HG03066 (cell line): ENCODE measurements around the gene THOC2.
"Not testable (repeated sequence)": the region's sequence is repeated elsewhere in the genome, so short reads cannot be mapped to it uniquely, and the experiment has no call there.

ENCODE experiments used
- ATAC-seq: cut with Tn5 transposase; IDR thresholded peaks from one replicate; pipeline ENCODE4 v1.9.1; 2021; ENCODE audit warnings: low read depth; ENCODE audit not compliant: unreplicated experiment

The THOC2 gene

GRCh38 chrX:123675154-123675553, 57.7 kb downstream of the THOC2 start:
- no peak for ATAC-seq

- no peak for ATAC-seq
These were observed 59.0 kb downstream of the THOC2 start for GRCh38 chrX:123673813-123674212.

- ATAC-seq = no peak
These were observed 67.7 kb downstream of the THOC2 start for GRCh38 chrX:123665197-123665596.

GRCh38 chrX:123664467-123665167, 68.2 kb downstream of the THOC2 start:
- ATAC-seq = not testable (repeated sequence)

- ATAC-seq = not testable (repeated sequence)
These were observed 69.1 kb downstream of the THOC2 start for GRCh38 chrX:123663720-123664119.

- not testable (repeated sequence) for ATAC-seq
These were observed 76.3 kb downstream of the THOC2 start for GRCh38 chrX:123656507-123656906.

- not testable (repeated sequence) for ATAC-seq
These were observed 84.1 kb downstream of the THOC2 start for GRCh38 chrX:123648811-123649181.

- ATAC-seq = no peak
These were observed 84.6 kb downstream of the THOC2 start for GRCh38 chrX:123648028-123648810.

- ATAC-seq = no peak
These were observed 85.6 kb downstream of the THOC2 start for GRCh38 chrX:123647244-123647643.

- ATAC-seq = no peak
These were observed 103.3 kb downstream of the THOC2 start for GRCh38 chrX:123629502-123629901.

GRCh38 chrX:123626962-123627361, 105.9 kb downstream of the THOC2 start:
- ATAC-seq = no peak

GRCh38 chrX:123625952-123626351, 106.9 kb downstream of the THOC2 start:
- ATAC-seq = no peak

- ATAC-seq = no peak
These were observed 107.4 kb downstream of the THOC2 start for GRCh38 chrX:123625477-123625876.

- no peak for ATAC-seq
These were observed 115.8 kb downstream of the THOC2 start for GRCh38 chrX:123617007-123617406.

- ATAC-seq = no peak
These were observed 121.9 kb downstream of the THOC2 start for GRCh38 chrX:123610915-123611314.

GRCh38 chrX:123607806-123608205, 125.0 kb downstream of the THOC2 start:
- ATAC-seq = no peak

- no peak for ATAC-seq
These were observed 125.6 kb downstream of the THOC2 start for GRCh38 chrX:123607270-123607669.

- no peak for ATAC-seq
These were observed 129.4 kb downstream of the THOC2 start for GRCh38 chrX:123603491-123603890.

- no peak for ATAC-seq
These were observed 131.4 kb downstream of the THOC2 start for GRCh38 chrX:123601437-123601836.

- ATAC-seq = no peak
These were observed 132.7 kb downstream of the THOC2 start for GRCh38 chrX:123600181-123600580.

- ATAC-seq = peak; percentile 66
These were observed 141.9 kb downstream of the THOC2 start for GRCh38 chrX:123590842-123591486.
